ENCODE measurements around the gene GLCCI1.
"Not testable (repeated sequence)": the region's sequence is repeated elsewhere in the genome, so short reads cannot be mapped to it uniquely, and the experiment has no call there.

The GLCCI1 gene

GRCh38 chr7:8094164-8095140 is 125.9 kb downstream of the GLCCI1 start:
- DNase-seq = no peak

GRCh38 chr7:8101292-8101691 is 132.7 kb downstream of the GLCCI1 start:
- DNase-seq = not testable (repeated sequence)

- DNase-seq = no peak
Measured at GRCh38 chr7:8103282-8103681, 134.7 kb downstream of the GLCCI1 start.

GRCh38 chr7:8105449-8106095 is 137.0 kb downstream of the GLCCI1 start:
- DNase-seq = no peak

GRCh38 chr7:8109196-8110022 is 140.8 kb downstream of the GLCCI1 start:
- DNase-seq = no peak

GRCh38 chr7:8111282-8111960 is 142.8 kb downstream of the GLCCI1 start:
- no peak for DNase-seq

- no peak for DNase-seq
Measured at GRCh38 chr7:8112685-8113084, 144.1 kb downstream of the GLCCI1 start.

- DNase-seq = peak in 2 of 58 donors; percentile 6 to 11
Measured at GRCh38 chr7:8113184-8113583, 144.6 kb downstream of the GLCCI1 start.

- no peak for DNase-seq
Measured at GRCh38 chr7:8114175-8114574, 145.6 kb downstream of the GLCCI1 start.

GRCh38 chr7:8115547-8116402 is 147.2 kb downstream of the GLCCI1 start:
- DNase-seq = no peak

GRCh38 chr7:8117195-8117594 is 148.6 kb downstream of the GLCCI1 start:
- no peak for DNase-seq

GRCh38 chr7:8119262-8119661 is 150.7 kb downstream of the GLCCI1 start:
- no peak for DNase-seq

GRCh38 chr7:8120390-8121058 is 151.9 kb downstream of the GLCCI1 start:
- DNase-seq = no peak

GRCh38 chr7:8121243-8121642 is 152.6 kb downstream of the GLCCI1 start:
- DNase-seq = peak in 6 of 58 donors; percentile 5 to 41 (median 23)

- DNase-seq = no peak
Measured at GRCh38 chr7:8125680-8126444, 157.3 kb downstream of the GLCCI1 start.

- DNase-seq = no peak
Measured at GRCh38 chr7:8126601-8127167, 158.1 kb downstream of the GLCCI1 start.

- no peak for DNase-seq
Measured at GRCh38 chr7:8128449-8129317, 160.1 kb downstream of the GLCCI1 start.
